CD1c-positive myeloid dendritic cell (primary cell): Measurements from ENCODE around the gene LIN9.
"Not testable (repeated sequence)": the region's sequence is repeated elsewhere in the genome, so short reads cannot be mapped to it uniquely, and the experiment has no call there.

Source experiments
- DNase-seq: peaks from one replicate; pipeline ENCODE4 v3.0.0-alpha.2; 2016; ENCODE audit errors: extremely low spot score

Gene LIN9

GRCh38 chr1:226308723-226309397 lies at the start of gene LIN9:
TSS of gene LIN9 (minus strand) at chr1:226309164. CDS start at chr1:226309139, 25 bp downstream.
- DNase-seq = peak; percentile 96

- no peak for DNase-seq
Observed at GRCh38 chr1:226357416-226357815, 48.5 kb upstream of the LIN9 start.

- DNase-seq = no peak
Observed at GRCh38 chr1:226355669-226356551, 46.9 kb upstream of the LIN9 start.

- DNase-seq = no peak
Observed at GRCh38 chr1:226355016-226355415, 46.1 kb upstream of the LIN9 start.

- DNase-seq = no peak
Observed at GRCh38 chr1:226353698-226354525, 44.9 kb upstream of the LIN9 start.

GRCh38 chr1:226351709-226352108 lies 42.7 kb upstream of the LIN9 start:
- peak; percentile 48 for DNase-seq

- no peak for DNase-seq
Observed at GRCh38 chr1:226350519-226350865, 41.5 kb upstream of the LIN9 start.

- DNase-seq = peak; percentile 58
Observed at GRCh38 chr1:226349801-226350518, 41.0 kb upstream of the LIN9 start.

GRCh38 chr1:226349081-226349480 lies 40.1 kb upstream of the LIN9 start:
- DNase-seq = no peak

GRCh38 chr1:226344441-226345259 lies 35.7 kb upstream of the LIN9 start:
- no peak for DNase-seq

GRCh38 chr1:226342656-226343055 lies 33.7 kb upstream of the LIN9 start:
- DNase-seq = no peak

GRCh38 chr1:226340111-226340510 lies 31.1 kb upstream of the LIN9 start:
- DNase-seq = not testable (repeated sequence)

GRCh38 chr1:226337276-226337875 lies 28.4 kb upstream of the LIN9 start:
- DNase-seq = no peak

GRCh38 chr1:226335661-226336060 lies 26.7 kb upstream of the LIN9 start:
- no peak for DNase-seq

GRCh38 chr1:226332947-226333346 lies 24.0 kb upstream of the LIN9 start:
- no peak for DNase-seq

- no peak for DNase-seq
Observed at GRCh38 chr1:226329237-226329636, 20.3 kb upstream of the LIN9 start.

- DNase-seq = no peak
Observed at GRCh38 chr1:226327761-226328162, 18.8 kb upstream of the LIN9 start.

GRCh38 chr1:226325178-226325577 lies 16.2 kb upstream of the LIN9 start:
- no peak for DNase-seq

- DNase-seq = no peak
Observed at GRCh38 chr1:226324479-226324878, 15.5 kb upstream of the LIN9 start.

- DNase-seq = no peak
Observed at GRCh38 chr1:226322986-226323385, 14.0 kb upstream of the LIN9 start.
